Suprapubic skin (tissue), 3 donors: ENCODE data around the gene CYP1A1.

Source experiments
- CTCF ChIP-seq, 2 donors: fragments of 200-600 bp in 1 of 2; fragments of 450-650 bp in 1 of 2; sonication (generic) in 1 of 2; IDR thresholded peaks; one replicate each; pipeline ENCODE4 v1.5.1; 2016 to 2019; ENCODE audit warnings: antibody characterized with exemption in 2 of 2, mild to moderate bottlenecking in 1 of 2, moderate library complexity in 1 of 2
- EP300 ChIP-seq: sonication (generic); formaldehyde crosslinking; IDR thresholded peaks from one replicate; pipeline ENCODE4 v1.6.1; 2017; ENCODE audit warnings: antibody characterized with exemption

GRCh38 chr15:74716651-74717050, 8.7 kb downstream of the CYP1A1 start:
- TF ChIP-seq CTCF (IDR thresholded peaks at IDR 0.05): no peak
- no peak for TF ChIP-seq EP300
